GM19035 (cell line): Measurements from ENCODE around the gene SPTBN5.

Experiments
- ATAC-seq: cut with Tn5 transposase; IDR thresholded peaks from one replicate; pipeline ENCODE4 v1.9.1; 2021; ENCODE audit not compliant: unreplicated experiment

The SPTBN5 gene

GRCh38 chr15:41885321-41885720 is 8.5 kb downstream of the SPTBN5 start:
- ATAC-seq, result no peak

GRCh38 chr15:41884458-41884857 is 9.4 kb downstream of the SPTBN5 start:
- no peak for ATAC-seq

- ATAC-seq, result no peak
Measured at GRCh38 chr15:41883484-41883825, 10.4 kb downstream of the SPTBN5 start.

GRCh38 chr15:41882689-41883483 is 11.0 kb downstream of the SPTBN5 start:
- ATAC-seq, result no peak

GRCh38 chr15:41881920-41882688 is 11.7 kb downstream of the SPTBN5 start:
- no peak for ATAC-seq

GRCh38 chr15:41881550-41881919 is 12.3 kb downstream of the SPTBN5 start:
- no peak for ATAC-seq

GRCh38 chr15:41881086-41881485 is 12.8 kb downstream of the SPTBN5 start:
- ATAC-seq, result no peak

- no peak for ATAC-seq
Measured at GRCh38 chr15:41880156-41880877, 13.5 kb downstream of the SPTBN5 start.

- no peak for ATAC-seq
Measured at GRCh38 chr15:41879321-41879845, 14.5 kb downstream of the SPTBN5 start.

GRCh38 chr15:41878355-41878699 is 15.5 kb downstream of the SPTBN5 start:
- ATAC-seq, result no peak

- ATAC-seq, result no peak
Measured at GRCh38 chr15:41877631-41878354, 16.1 kb downstream of the SPTBN5 start.

- ATAC-seq, result no peak
Measured at GRCh38 chr15:41876689-41877088, 17.2 kb downstream of the SPTBN5 start.

- ATAC-seq, result no peak
Measured at GRCh38 chr15:41876007-41876406, 17.8 kb downstream of the SPTBN5 start.

- no peak for ATAC-seq
Measured at GRCh38 chr15:41874736-41875135, 19.1 kb downstream of the SPTBN5 start.

GRCh38 chr15:41873711-41874110 is 20.1 kb downstream of the SPTBN5 start:
- no peak for ATAC-seq

GRCh38 chr15:41872166-41872747 is 21.6 kb downstream of the SPTBN5 start:
- ATAC-seq, result no peak

GRCh38 chr15:41871175-41871905 is 22.5 kb downstream of the SPTBN5 start:
- no peak for ATAC-seq

GRCh38 chr15:41870689-41871081 is 23.2 kb downstream of the SPTBN5 start:
- ATAC-seq, result no peak

- no peak for ATAC-seq
Measured at GRCh38 chr15:41869770-41870688, 23.8 kb downstream of the SPTBN5 start.
